HG03064 (cell line): ENCODE data around the gene HDAC9.

ENCODE experiments used
- ATAC-seq: cut with Tn5 transposase; IDR thresholded peaks from one replicate; pipeline ENCODE4 v1.9.1; 2021; ENCODE audit warnings: low read depth; ENCODE audit not compliant: unreplicated experiment

HDAC9 gene

GRCh38 chr7:18866359-18867036 lies 370.9 kb downstream of the HDAC9 start:
- ATAC-seq = peak; percentile 79

DNA sequence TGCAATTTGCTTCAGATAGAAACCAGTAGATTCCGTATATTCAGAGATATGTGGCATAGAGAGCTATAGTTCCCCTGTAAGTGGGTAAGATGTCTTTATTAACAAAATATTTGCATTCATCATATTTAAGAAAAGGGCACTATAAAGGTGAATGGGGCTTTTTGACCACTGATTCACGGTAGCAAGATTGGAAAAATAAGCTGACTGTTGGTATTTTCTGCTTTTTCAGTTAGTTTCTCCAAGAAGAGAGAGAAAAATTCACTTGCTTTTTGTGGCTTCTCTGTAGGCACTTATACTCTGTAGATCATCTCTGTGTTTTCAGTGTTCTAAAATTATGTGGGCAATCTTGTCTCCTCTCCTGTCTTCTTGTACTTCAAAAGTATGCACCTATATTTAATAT lies 376.8 kb downstream of the HDAC9 start:
- no peak for ATAC-seq

DNA sequence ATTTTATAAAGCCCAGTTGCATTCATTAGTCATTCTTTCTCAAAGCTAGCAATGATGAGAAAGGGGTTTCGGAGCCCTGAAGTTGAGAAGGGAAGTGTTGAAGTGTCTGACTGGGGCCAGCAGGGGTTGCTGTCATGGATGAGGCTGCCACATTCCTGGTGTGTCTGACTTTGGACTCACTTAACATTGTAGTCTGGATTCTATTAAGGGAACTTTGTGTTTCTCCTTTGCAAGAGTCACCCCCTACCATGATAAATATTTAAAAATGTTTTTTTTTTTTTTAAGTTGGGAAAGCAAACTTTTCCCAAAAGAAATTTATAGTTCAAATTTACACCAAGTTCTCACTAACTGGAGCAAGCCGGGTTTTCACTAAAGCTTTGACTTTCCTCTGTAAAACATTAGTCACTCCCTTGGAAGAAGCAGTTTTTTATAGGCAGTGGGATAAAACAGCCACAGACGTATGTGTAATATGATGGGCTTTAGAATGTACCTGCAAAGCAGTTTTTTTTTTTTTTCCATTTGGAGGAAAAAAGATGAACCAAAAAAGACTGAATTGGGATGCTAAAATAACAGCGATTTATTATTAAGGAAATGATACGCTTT lies 378.3 kb downstream of the HDAC9 start:
- no peak for ATAC-seq

GRCh38 chr7:18874880-18875279 lies 379.3 kb downstream of the HDAC9 start:
- no peak for ATAC-seq

- no peak for ATAC-seq
Observed at GRCh38 chr7:18877874-18878273, 382.3 kb downstream of the HDAC9 start.

- ATAC-seq = no peak
Observed at GRCh38 chr7:18886832-18887231, 391.3 kb downstream of the HDAC9 start.

GRCh38 chr7:18889436-18889835 lies 393.9 kb downstream of the HDAC9 start:
- no peak for ATAC-seq

GRCh38 chr7:18890134-18890533 lies 394.6 kb downstream of the HDAC9 start:
- no peak for ATAC-seq

DNA sequence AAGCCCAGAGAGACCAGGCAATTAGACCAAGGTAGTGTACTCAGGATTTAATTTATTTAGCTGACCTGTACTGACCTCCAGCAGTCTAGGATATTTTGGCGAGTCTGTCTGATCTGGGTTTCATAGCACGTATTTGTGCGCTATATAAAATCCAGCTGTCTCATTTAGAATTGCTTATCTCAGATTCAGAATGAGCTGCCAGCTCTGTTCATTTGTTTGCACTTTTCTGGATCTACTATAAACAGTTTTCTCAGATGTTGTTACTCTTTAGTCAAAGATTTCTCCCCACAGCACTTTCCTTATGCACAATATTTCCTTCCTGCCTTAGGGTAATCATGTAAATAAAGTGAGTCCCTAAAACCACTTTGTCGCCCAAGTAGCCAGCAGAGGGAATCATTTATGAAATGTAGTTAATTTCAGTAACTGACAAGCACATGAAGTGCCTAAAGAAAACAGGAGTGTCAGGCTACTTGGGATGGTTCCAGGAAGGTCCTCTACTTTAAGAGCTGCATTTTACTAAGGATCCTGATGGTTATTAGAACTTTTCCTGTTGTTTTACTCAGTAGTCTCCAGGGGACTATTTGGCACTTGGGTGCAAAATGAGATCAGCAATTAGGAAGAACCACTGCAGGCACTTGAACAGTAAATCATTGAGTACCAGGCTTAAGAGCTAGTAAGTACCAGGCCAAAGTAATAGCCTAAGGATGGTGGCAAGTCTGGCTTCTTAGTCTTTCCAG lies 395.5 kb downstream of the HDAC9 start:
- ATAC-seq = no peak

DNA sequence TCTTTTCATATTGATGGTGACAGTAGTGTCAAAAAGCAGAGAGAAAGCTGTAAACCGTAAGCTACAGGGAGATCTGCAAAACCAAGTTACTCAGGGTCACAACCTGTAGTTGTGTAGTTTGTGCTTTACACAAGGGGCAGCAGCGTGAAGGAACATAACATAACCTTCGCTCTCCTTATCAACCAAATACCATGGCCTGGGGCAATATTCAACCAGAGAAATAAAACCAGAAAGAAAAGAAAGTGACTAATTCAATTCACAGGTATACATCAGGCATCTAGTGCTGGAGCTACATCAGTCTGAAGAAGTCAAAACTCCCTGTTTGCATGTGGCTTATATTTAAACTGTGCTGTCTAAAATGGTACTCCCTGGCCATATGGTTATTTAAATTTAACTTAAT lies 397.6 kb downstream of the HDAC9 start:
- no peak for ATAC-seq

DNA sequence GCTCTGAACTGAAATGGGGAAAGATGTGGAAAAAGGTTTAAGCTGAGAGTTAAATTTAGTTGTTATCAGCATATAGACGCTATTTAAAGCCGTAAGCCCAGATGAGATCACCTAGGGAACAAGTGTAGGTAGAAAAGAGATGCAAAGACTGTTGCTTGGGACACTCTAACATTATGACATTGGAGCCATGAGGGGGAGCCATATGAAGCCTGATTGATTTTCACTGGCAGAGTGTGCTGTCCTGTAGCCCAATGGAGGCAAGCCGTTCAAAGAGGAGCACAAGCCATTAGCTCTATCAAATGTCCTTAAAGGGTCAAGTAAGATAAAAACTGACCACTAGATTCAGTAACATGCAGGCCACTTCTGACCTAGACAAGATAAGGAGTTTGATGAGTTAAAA lies 398.6 kb downstream of the HDAC9 start:
- no peak for ATAC-seq

- ATAC-seq = no peak
Observed at GRCh38 chr7:18895456-18895855, 399.9 kb downstream of the HDAC9 start.

DNA sequence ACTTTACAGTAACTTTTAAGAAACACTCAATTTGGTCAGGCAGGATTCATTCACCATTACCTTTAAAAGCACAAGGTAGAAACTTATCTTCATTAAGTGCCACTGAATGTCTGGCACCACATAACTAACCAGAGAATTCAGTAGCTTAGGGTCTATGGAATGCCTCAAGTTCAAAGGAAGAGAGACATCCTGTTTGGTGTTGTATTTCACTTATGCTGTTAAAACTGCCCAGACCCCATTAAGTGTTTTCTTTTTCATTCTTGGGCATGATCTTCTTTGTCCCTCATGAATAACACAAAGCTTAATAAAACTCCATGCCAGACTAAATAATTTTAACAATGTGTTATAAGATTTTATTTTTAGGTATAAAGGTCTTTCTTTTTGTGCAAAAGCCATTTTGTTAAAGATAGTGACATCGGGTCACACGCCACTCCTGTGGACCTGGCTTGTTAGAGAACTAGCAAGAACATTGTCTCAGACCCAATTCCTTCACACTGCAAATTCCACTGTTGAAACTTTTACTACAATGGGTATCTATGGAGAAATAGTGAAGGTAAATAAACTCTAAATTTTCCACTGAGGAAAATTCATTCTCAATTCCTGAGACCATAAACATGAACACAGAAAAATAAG lies 400.9 kb downstream of the HDAC9 start:
- ATAC-seq = no peak

DNA sequence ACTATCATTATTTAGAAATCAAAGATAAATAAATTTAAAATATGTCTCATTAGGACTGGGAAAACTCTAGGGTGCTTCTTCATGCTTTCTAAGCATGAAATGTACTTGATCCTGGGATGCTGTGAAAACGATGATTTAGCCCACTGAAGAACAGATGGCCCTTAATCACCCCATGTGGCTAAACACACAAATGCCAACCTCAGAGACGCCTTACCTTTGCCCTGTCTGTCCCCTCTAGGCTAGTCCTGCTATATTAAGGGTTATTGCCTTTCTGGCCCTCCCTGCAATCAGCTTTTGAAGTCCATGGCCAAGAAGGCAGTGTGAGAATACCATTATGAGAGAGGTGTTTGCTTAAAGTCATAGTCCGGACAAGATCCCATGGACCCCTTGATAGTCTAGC lies 404.7 kb downstream of the HDAC9 start:
- ATAC-seq = no peak

- no peak for ATAC-seq
Observed at GRCh38 chr7:18900803-18901202, 405.3 kb downstream of the HDAC9 start.

GRCh38 chr7:18901351-18901750 lies 405.8 kb downstream of the HDAC9 start:
- ATAC-seq = no peak

DNA sequence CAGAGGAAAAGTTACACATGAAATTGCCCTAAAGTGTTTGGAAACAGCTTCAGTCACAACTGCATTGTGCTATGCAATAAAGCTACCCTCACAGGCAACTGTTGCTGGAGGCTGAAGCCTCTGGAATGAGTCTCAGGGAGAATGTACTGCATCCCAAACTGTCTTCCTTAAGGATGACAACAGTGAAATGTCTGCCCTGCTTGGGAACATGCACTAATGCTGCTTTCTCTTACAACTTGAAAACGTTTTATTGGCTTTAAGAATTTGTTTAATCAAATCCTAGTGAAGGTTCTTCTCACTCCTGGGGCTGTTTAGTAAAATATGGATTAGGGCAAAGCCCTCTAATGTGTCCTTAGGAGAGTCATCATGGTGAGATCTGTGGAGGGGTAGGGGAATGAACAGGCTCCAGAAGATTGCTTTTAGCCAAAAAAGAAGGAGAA lies 406.5 kb downstream of the HDAC9 start:
- ATAC-seq = no peak

- ATAC-seq = no peak
Observed at GRCh38 chr7:18902892-18903291, 407.3 kb downstream of the HDAC9 start.

- ATAC-seq = no peak
Observed at GRCh38 chr7:18903695-18904094, 408.1 kb downstream of the HDAC9 start.

DNA sequence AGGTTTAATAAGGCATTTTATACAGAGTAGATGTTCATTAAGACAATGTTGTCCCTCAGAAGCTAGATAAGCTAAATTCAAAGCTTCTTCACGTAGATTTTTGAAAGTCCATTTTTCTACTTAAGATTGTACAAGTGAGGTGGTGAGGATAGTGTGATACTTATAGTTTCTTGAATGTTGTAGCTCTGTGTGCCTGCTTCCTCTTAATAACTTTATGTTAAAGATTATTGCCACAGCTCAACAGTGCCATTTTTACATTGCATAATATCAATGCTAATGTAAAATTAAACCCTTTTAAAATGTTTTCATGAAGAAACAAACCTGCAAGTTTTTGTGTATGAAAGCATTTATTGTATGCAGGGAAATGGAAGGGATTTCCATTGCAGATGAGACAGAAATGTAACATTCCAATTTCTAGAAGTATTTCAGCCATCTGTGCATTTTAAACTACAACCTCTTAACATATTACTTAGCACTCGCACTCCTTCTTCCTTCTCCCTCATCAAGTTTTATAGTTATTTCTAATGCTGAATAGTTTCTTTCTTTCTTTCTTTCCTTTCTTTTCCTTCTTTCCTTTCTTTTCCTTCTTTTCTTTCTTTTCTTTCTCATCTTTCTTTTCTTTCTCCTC lies 409.9 kb downstream of the HDAC9 start:
- ATAC-seq = no peak

GRCh38 chr7:18906901-18907300 lies 411.4 kb downstream of the HDAC9 start:
- ATAC-seq = no peak
